ENCODE data around the gene CCDC30.

Gene CCDC30

GRCh38 chr1:42692911-42693310 lies 229.8 kb downstream of the CCDC30 start:
- no peak overlapping the region for H3K27ac ChIP-seq

GRCh38 chr1:42698081-42698813 lies 235.2 kb downstream of the CCDC30 start:
- no peaks in the 10 kb centered on the region for H3K79me2 ChIP-seq
- no peaks in the 10 kb centered on the region for H3K36me3 ChIP-seq (ENCODE audit: control insufficient read depth, insufficient read depth, low read length)
- no peaks in the 10 kb centered on the region for H3K4me1 ChIP-seq
- H3K27me3 ChIP-seq (ENCODE audit: control insufficient read depth, insufficient read depth, low read length): no peaks in the 10 kb centered on the region
- H2AFZ ChIP-seq: no peak overlapping the region
- no peak overlapping the region for H3K4me3 ChIP-seq (ENCODE audit: low read depth, low read length)
- H3K4me2 ChIP-seq (ENCODE audit: low read length): no peak overlapping the region
- no peak overlapping the region for H3K27ac ChIP-seq
- H3K9ac ChIP-seq: no peak overlapping the region
- no peak for TF ChIP-seq CTCF (IDR thresholded peaks at IDR 0.05)
- H3K9me3 ChIP-seq (ENCODE audit: control insufficient read depth, low read length): no peaks in the 10 kb centered on the region

More at GRCh38 chr1:42692911-42693310, 229.8 kb downstream of the CCDC30 start:
- no peak overlapping the region for H3K4me3 ChIP-seq (ENCODE audit: low read depth, low read length)
- H3K27me3 ChIP-seq (ENCODE audit: control insufficient read depth, insufficient read depth, low read length): no peaks in the 10 kb centered on the region
- H3K4me2 ChIP-seq (ENCODE audit: low read length): no peak overlapping the region
- H3K9me3 ChIP-seq (ENCODE audit: control insufficient read depth, low read length): no peaks in the 10 kb centered on the region
- no peak overlapping the region for H3K9ac ChIP-seq
- peaks cover 6% of the 10 kb centered on the region for H3K79me2 ChIP-seq
- H2AFZ ChIP-seq: no peak overlapping the region
- TF ChIP-seq CTCF (IDR thresholded peaks at IDR 0.05): no peak
- no peaks in the 10 kb centered on the region for H3K36me3 ChIP-seq (ENCODE audit: control insufficient read depth, insufficient read depth, low read length)
- no peaks in the 10 kb centered on the region for H3K4me1 ChIP-seq

- H2AFZ ChIP-seq: no peak overlapping the region
- no peak overlapping the region for H3K9ac ChIP-seq
- no peaks in the 10 kb centered on the region for H3K36me3 ChIP-seq (ENCODE audit: control insufficient read depth, insufficient read depth, low read length)
- no peak overlapping the region for H3K27ac ChIP-seq
- no peaks in the 10 kb centered on the region for H3K79me2 ChIP-seq
- H3K4me1 ChIP-seq: no peaks in the 10 kb centered on the region
- no peaks in the 10 kb centered on the region for H3K9me3 ChIP-seq (ENCODE audit: control insufficient read depth, low read length)
- no peak overlapping the region for H3K4me2 ChIP-seq (ENCODE audit: low read length)
- no peaks in the 10 kb centered on the region for H3K27me3 ChIP-seq (ENCODE audit: control insufficient read depth, insufficient read depth, low read length)
- no peak overlapping the region for H3K4me3 ChIP-seq (ENCODE audit: low read depth, low read length)
- no peak for TF ChIP-seq CTCF (IDR thresholded peaks at IDR 0.05)
Observed at GRCh38 chr1:42700006-42700405, 236.9 kb downstream of the CCDC30 start.

GRCh38 chr1:42703888-42704464 lies 240.9 kb downstream of the CCDC30 start:
- H3K27me3 ChIP-seq (ENCODE audit: control insufficient read depth, insufficient read depth, low read length): no peaks in the 10 kb centered on the region
- no peak overlapping the region for H3K27ac ChIP-seq
- H3K4me2 ChIP-seq (ENCODE audit: low read length): no peak overlapping the region
- no peaks in the 10 kb centered on the region for H3K4me1 ChIP-seq
- no peaks in the 10 kb centered on the region for H3K79me2 ChIP-seq
- TF ChIP-seq CTCF (IDR thresholded peaks at IDR 0.05): no peak
- no peak overlapping the region for H3K4me3 ChIP-seq (ENCODE audit: low read depth, low read length)
- no peak overlapping the region for H3K9ac ChIP-seq
- no peak overlapping the region for H2AFZ ChIP-seq
- H3K36me3 ChIP-seq (ENCODE audit: control insufficient read depth, insufficient read depth, low read length): no peaks in the 10 kb centered on the region
- no peaks in the 10 kb centered on the region for H3K9me3 ChIP-seq (ENCODE audit: control insufficient read depth, low read length)
